Measurements from ENCODE around the gene MYO7A. TPM values are rescaled to one million over a fixed set of nuclear protein-coding genes. Genes with fewer than 3 reads are reported as not detected.
A peak's percentile ranks its signal among the peaks of the same experiment; 100 is the strongest.

The MYO7A gene
- total RNA-seq, 1 donor from 2014 or later: 11.6 TPM

DNA sequence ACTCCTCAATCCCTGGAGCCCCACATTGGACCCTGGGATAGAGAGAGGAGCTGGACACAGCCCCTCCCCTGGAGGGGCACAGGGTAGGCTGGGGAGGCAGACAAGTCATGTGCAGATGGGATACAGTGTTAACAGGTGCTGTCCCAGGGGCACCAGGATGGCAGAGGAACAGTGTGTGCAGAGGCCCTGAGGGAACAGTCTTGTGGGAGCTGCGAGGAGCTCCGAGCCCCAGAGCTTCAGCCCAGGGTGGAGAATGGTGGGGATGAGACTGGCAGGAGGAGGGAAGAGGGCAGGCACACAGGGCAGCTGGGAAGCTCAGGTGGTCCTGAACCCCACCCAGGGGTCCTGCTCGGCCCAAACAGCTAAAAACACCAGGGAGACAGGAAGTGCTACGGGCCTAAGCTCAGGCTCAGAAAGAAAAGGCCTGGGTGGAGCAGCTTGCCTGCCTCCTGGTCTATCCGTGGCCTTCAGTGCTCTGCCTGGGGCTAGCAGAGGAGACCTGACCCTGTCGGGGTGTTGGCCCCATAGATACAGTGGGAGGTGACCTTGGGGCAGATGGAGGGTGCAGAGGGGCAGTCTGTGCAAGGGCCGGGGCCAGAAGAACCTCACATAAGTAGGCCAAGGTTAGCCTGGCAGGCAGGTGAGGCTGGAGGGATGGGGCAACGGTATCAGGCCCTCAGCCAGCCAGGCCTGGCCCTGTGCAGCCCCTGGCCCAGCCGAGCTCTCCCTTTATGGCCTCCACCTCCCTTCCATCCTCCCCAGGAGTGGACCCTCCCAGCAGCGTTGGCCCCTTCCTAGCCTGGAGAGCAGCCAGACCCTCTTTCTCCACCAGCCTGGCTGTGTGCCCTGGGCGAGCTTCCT lies 45.8 kb upstream of the MYO7A start:
- peak; percentile 10 for DNase-seq
- Mint-ChIP-seq H3K9me3 (ENCODE audit: unreplicated experiment) (peaks cover 11% of the 10 kb centered on the region), H3K4me3 (ENCODE audit: unreplicated experiment) (no peak overlapping the region), H3K27ac (ENCODE audit: unreplicated experiment) (no peak overlapping the region), H3K4me1 (ENCODE audit: low read depth, unreplicated experiment) (peaks cover 8% of the 10 kb centered on the region), H3K27me3 (ENCODE audit: unreplicated experiment) (no peaks in the 10 kb centered on the region), H3K36me3 (ENCODE audit: unreplicated experiment) (peaks cover 20% of the 10 kb centered on the region)
- TF ChIP-seq, protein P1, sequence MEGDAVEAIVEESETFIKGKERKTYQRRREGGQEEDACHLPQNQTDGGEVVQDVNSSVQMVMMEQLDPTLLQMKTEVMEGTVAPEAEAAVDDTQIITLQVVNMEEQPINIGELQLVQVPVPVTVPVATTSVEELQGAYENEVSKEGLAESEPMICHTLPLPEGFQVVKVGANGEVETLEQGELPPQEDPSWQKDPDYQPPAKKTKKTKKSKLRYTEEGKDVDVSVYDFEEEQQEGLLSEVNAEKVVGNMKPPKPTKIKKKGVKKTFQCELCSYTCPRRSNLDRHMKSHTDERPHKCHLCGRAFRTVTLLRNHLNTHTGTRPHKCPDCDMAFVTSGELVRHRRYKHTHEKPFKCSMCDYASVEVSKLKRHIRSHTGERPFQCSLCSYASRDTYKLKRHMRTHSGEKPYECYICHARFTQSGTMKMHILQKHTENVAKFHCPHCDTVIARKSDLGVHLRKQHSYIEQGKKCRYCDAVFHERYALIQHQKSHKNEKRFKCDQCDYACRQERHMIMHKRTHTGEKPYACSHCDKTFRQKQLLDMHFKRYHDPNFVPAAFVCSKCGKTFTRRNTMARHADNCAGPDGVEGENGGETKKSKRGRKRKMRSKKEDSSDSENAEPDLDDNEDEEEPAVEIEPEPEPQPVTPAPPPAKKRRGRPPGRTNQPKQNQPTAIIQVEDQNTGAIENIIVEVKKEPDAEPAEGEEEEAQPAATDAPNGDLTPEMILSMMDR (IDR thresholded peaks at IDR 0.05; ENCODE audit: partially characterized antibody, unreplicated experiment): no peak

DNA sequence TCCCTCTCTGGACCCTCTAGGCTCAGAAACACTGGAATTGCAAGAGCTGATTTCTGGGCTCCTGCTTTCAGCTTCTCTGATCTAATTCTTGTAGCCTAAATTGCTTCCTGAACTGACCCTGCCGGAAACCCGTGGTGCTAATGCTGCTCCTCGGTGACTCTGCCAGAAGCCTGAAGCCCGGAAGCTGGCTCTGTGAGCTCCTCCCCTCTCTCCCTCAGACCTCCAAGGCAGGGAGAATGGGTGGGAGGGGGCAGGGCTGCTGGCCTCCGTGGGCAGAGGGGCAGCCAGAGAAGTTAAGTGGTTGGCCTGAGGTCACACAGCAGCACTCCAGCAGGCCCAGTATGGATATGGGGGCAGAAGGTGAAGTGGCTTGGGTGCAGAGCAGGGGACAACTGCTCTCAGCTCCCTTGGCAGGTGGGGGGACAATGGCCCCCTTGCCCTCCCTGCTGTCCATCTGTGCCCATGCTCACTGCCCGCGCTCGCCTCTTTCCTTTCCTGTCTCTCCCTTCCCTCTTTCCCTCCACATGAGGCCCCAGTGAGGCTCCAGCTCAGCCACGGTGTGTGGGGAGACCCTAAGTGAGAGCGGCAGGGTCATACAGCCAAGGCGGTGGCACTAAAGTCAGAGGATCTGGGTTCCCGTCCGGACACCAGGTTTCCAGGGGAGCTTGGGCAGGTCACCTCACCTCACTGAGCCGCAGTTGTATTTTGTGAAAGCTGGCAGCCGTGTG lies 45.0 kb upstream of the MYO7A start:
- H3K27me3 Mint-ChIP-seq (ENCODE audit: unreplicated experiment): no peaks in the 10 kb centered on the region
- H3K4me3 Mint-ChIP-seq (ENCODE audit: unreplicated experiment): no peak overlapping the region
- peak; percentile 17 for DNase-seq
- H3K36me3 Mint-ChIP-seq (ENCODE audit: unreplicated experiment): peaks cover 21% of the 10 kb centered on the region
- H3K9me3 Mint-ChIP-seq (ENCODE audit: unreplicated experiment): peaks cover 9% of the 10 kb centered on the region
- TF ChIP-seq, protein P1 (IDR thresholded peaks at IDR 0.05; ENCODE audit: partially characterized antibody, unreplicated experiment): no peak
- H3K4me1 Mint-ChIP-seq (ENCODE audit: low read depth, unreplicated experiment): peaks cover 8% of the 10 kb centered on the region
- H3K27ac Mint-ChIP-seq (ENCODE audit: unreplicated experiment): no peak overlapping the region

DNA sequence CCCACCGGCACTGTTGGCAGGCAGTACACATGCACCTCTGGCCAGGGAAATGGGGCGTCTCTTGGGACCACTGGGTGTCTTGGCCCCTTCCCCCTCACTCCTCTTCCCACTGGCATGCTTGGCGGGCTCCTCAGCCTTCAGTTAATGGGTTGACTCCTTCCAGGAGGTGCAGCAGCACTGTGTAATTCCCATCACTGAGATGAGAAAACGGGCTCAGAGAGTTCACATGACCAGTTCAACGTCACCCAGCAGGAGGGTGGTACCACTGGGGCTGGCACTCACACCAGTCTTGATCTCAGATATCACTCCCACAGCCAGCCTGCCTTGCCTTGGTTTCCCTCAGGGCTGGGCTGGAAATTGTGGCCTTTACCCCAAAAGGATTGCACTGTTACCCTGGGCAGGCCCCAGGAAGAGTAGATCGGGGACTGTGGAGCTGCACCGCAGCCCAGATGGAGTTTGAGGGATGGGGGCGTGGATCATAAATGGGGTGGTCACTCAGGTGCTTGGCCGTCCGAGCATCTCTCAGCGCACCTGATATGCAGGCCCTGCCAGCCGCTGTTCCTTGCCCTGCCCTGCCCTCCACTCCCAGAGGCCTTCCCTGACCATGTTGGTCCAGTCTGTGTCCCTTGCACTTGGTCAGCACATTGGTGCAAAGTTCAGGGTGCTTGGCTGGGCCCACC lies 44.3 kb upstream of the MYO7A start:
- DNase-seq: peak; percentile 7
- H3K4me1 Mint-ChIP-seq (ENCODE audit: low read depth, unreplicated experiment): peaks cover 8% of the 10 kb centered on the region
- TF ChIP-seq, protein P1 (IDR thresholded peaks at IDR 0.05; ENCODE audit: partially characterized antibody, unreplicated experiment): no peak
- no peak overlapping the region for H3K27ac Mint-ChIP-seq (ENCODE audit: unreplicated experiment)
- H3K4me3 Mint-ChIP-seq (ENCODE audit: unreplicated experiment): no peak overlapping the region
- no peaks in the 10 kb centered on the region for H3K27me3 Mint-ChIP-seq (ENCODE audit: unreplicated experiment)
- H3K9me3 Mint-ChIP-seq (ENCODE audit: unreplicated experiment): peaks cover 6% of the 10 kb centered on the region
- H3K36me3 Mint-ChIP-seq (ENCODE audit: unreplicated experiment): peaks cover 15% of the 10 kb centered on the region

DNA sequence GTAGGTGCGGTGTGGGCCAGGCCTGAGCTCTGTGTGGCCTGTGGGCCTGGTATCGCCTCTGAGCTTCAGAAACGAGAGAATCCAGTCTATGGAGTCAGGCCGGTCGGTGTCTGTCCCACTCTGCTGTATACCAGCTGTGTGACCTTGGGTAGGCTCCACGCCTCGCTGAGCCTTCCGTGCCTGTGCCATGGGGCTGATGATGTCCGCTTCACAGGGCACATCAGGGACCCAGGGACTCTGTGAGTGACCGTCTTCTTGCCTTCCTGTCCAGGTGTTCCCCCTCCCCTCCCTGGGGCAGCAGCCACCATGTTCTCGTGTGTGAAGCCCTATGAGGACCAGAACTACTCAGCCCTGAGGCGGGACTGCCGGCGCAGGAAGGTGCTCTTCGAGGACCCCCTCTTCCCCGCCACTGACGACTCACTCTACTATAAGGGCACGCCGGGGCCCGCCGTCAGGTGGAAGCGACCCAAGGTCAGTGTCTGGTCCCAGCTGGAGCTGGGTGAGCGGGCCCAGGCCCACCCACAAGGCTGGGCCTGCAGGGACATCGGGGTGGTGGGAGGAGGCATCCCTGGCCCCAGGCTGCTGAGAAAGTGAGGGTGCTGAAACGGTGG lies 43.4 kb upstream of the MYO7A start:
- H3K4me1 Mint-ChIP-seq (ENCODE audit: low read depth, unreplicated experiment): peaks cover 8% of the 10 kb centered on the region
- DNase-seq: peak; percentile 14
- TF ChIP-seq, protein P1 (IDR thresholded peaks at IDR 0.05; ENCODE audit: partially characterized antibody, unreplicated experiment): no peak
- no peak overlapping the region for H3K4me3 Mint-ChIP-seq (ENCODE audit: unreplicated experiment)
- peaks cover 5% of the 10 kb centered on the region for H3K36me3 Mint-ChIP-seq (ENCODE audit: unreplicated experiment)
- H3K27me3 Mint-ChIP-seq (ENCODE audit: unreplicated experiment): no peaks in the 10 kb centered on the region
- H3K9me3 Mint-ChIP-seq (ENCODE audit: unreplicated experiment): peaks cover 4% of the 10 kb centered on the region
- H3K27ac Mint-ChIP-seq (ENCODE audit: unreplicated experiment): no peak overlapping the region

Measured in glutamatergic neuron (in vitro differentiated cells).